Measurements from ENCODE around the gene SLC15A4. TPM values are rescaled to one million over a fixed set of nuclear protein-coding genes. Genes with fewer than 3 reads are reported as not detected.
"Not testable (repeated sequence)": the region's sequence is repeated elsewhere in the genome, so short reads cannot be mapped to it uniquely, and the experiment has no call there.

Gene SLC15A4
- total RNA-seq, 1 donor from 2014 or later, result 23.0 TPM

- Mint-ChIP-seq H3K4me3 (ENCODE audit: unreplicated experiment) (no peak overlapping the region), H3K4me1 (ENCODE audit: low read depth, unreplicated experiment) (no peaks in the 10 kb centered on the region), H3K27ac (ENCODE audit: unreplicated experiment) (no peak overlapping the region), H3K9me3 (ENCODE audit: unreplicated experiment) (peaks cover 9% of the 10 kb centered on the region), H3K27me3 (ENCODE audit: unreplicated experiment) (peaks cover 2% of the 10 kb centered on the region), H3K36me3 (ENCODE audit: unreplicated experiment) (no peaks in the 10 kb centered on the region)
- no peak for TF ChIP-seq CTCF (IDR thresholded peaks at IDR 0.05; ENCODE audit: partially characterized antibody, unreplicated experiment)
- DNase-seq, result no peak
Observed at GRCh38 chr12:128844031-128844635, 20.4 kb upstream of the SLC15A4 start.

GRCh38 chr12:128843538-128843937, 19.8 kb upstream of the SLC15A4 start:
- DNase-seq, result no peak
- Mint-ChIP-seq H3K36me3 (ENCODE audit: unreplicated experiment) (no peaks in the 10 kb centered on the region), H3K4me3 (ENCODE audit: unreplicated experiment) (no peak overlapping the region), H3K9me3 (ENCODE audit: unreplicated experiment) (peaks cover 9% of the 10 kb centered on the region), H3K27me3 (ENCODE audit: unreplicated experiment) (peaks cover 2% of the 10 kb centered on the region), H3K27ac (ENCODE audit: unreplicated experiment) (no peak overlapping the region), H3K4me1 (ENCODE audit: low read depth, unreplicated experiment) (no peaks in the 10 kb centered on the region)
- TF ChIP-seq CTCF (IDR thresholded peaks at IDR 0.05; ENCODE audit: partially characterized antibody, unreplicated experiment), result no peak

DNA sequence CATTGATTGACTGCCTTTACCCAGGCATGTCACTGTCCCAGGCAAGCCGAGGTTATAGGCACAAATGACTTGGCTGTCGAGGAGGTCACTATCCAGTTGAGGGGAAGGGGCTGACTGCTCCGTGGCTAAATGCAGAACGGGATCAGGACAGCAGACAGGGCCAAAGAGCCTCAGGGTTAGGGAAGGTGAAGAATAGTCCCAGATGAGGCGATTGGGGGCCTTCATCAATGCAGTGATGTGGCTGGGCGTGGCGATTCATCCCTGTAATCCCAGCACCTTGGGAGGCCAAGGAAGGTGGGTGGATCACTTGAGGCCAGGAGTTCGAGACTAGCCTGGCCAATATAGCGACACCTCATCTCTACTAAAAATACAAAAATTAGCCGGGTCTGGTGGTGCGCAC, 18.8 kb upstream of the SLC15A4 start:
- DNase-seq, result no peak
- Mint-ChIP-seq H3K27me3 (ENCODE audit: unreplicated experiment) (peaks cover 2% of the 10 kb centered on the region), H3K36me3 (ENCODE audit: unreplicated experiment) (no peaks in the 10 kb centered on the region), H3K27ac (ENCODE audit: unreplicated experiment) (no peak overlapping the region), H3K9me3 (ENCODE audit: unreplicated experiment) (peaks cover 7% of the 10 kb centered on the region), H3K4me3 (ENCODE audit: unreplicated experiment) (no peak overlapping the region), H3K4me1 (ENCODE audit: low read depth, unreplicated experiment) (no peaks in the 10 kb centered on the region)
- no peak for TF ChIP-seq CTCF (IDR thresholded peaks at IDR 0.05; ENCODE audit: partially characterized antibody, unreplicated experiment)

DNA sequence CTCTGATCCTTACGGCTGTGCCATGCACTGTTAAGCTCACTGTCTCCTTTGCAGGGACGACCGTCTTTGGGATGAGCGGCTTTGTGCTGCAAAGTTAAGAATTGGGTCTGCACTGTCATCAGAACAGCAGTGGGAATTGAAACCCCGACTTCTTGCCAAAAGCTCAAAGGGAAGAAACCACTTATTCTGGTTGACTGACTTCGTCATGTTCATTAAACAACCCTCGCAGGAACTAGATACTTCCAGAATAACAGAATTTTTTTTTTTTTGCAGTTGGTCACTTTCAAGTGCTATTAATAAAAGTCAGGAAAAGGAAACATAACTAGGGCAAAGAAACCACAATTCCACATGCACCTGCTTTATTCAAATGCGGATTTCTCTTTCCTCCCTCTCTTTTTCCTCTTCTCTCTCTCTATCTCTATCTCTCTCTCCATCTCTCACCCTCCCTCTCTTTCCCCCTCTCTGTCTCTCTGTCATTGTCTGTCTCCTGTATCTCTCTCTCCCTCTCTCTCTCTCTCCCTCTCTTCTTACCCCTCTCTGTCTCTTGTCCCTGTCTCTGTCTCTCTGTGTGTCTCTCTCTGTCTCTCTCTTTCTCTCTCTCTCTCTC, 17.2 kb upstream of the SLC15A4 start:
- H3K27ac Mint-ChIP-seq (ENCODE audit: unreplicated experiment), result no peak overlapping the region
- DNase-seq, result no peak
- H3K4me1 Mint-ChIP-seq (ENCODE audit: low read depth, unreplicated experiment), result no peaks in the 10 kb centered on the region
- no peak overlapping the region for H3K4me3 Mint-ChIP-seq (ENCODE audit: unreplicated experiment)
- H3K9me3 Mint-ChIP-seq (ENCODE audit: unreplicated experiment), result peaks cover 7% of the 10 kb centered on the region
- TF ChIP-seq CTCF (IDR thresholded peaks at IDR 0.05; ENCODE audit: partially characterized antibody, unreplicated experiment), result no peak
- H3K36me3 Mint-ChIP-seq (ENCODE audit: unreplicated experiment), result peaks cover 4% of the 10 kb centered on the region
- peaks cover 4% of the 10 kb centered on the region for H3K27me3 Mint-ChIP-seq (ENCODE audit: unreplicated experiment)

DNA sequence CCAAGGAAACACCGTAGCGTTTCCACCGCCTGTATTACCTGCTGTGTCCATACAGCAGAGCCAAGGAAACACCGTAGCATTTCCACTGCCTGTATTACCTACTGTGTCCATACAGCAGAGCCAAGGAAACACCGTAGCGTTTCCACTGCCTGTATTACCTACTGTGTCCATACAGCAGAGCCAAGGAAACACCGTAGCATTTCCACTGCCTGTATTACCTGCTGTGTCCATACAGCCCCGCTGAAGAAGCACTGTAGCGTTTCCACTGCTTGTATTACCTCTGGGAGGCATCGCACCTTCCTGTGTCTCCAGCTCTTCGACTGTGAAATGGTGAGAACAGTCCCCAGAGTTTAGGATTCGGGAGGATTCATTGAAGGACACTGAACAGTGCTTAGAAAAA, 16.1 kb upstream of the SLC15A4 start:
- not testable (repeated sequence) for H3K9me3 Mint-ChIP-seq (ENCODE audit: unreplicated experiment); H3K4me3 Mint-ChIP-seq (ENCODE audit: unreplicated experiment); DNase-seq; H3K27me3 Mint-ChIP-seq (ENCODE audit: unreplicated experiment); H3K36me3 Mint-ChIP-seq (ENCODE audit: unreplicated experiment); H3K27ac Mint-ChIP-seq (ENCODE audit: unreplicated experiment); H3K4me1 Mint-ChIP-seq (ENCODE audit: low read depth, unreplicated experiment)

All from glutamatergic neuron (in vitro differentiated cells).